GM23338 (cell line): ENCODE data around the gene CRTC3. TPM values are rescaled to one million over a fixed set of nuclear protein-coding genes. Genes with fewer than 3 reads are reported as not detected.
"Not testable (repeated sequence)": the region's sequence is repeated elsewhere in the genome, so short reads cannot be mapped to it uniquely, and the experiment has no call there.

Source experiments
- ATAC-seq: fragments of 200-7000 bp; cut with Tn5 transposase; 3 replicates; pipeline ENCODE4 v1.9.1; 2020
- DNase-seq: peaks from one replicate; pipeline ENCODE4 v3.0.0-alpha.2; 2015; ENCODE audit warnings: low spot score
- H2AFZ ChIP-seq: fragments of 200-600 bp; sonication (generic); 2 replicates; pipeline ENCODE4 v1.8.0; 2016; ENCODE audit warnings: antibody characterized with exemption, mild to moderate bottlenecking, moderate library complexity
- H3F3A ChIP-seq: fragments of 200-600 bp; sonication (generic); replicated peaks from 2 replicates; pipeline ENCODE4 v1.8.0; 2017; ENCODE audit warnings: antibody characterized with exemption, mixed run types, low read depth
- H3K27ac ChIP-seq: fragments of 200-600 bp; sonication (generic); 2 replicates; pipeline ENCODE4 v1.6.1; 2016; ENCODE audit warnings: low read depth
- H3K27me3 ChIP-seq: fragments of 200-600 bp; sonication (generic); 2 replicates; pipeline ENCODE4 v1.8.0; 2016; ENCODE audit warnings: mild to moderate bottlenecking, mixed run types, moderate library complexity; ENCODE audit not compliant: insufficient read depth
- H3K36me3 ChIP-seq: fragments of 200-600 bp; sonication (generic); 2 replicates; pipeline ENCODE4 v1.8.0; 2016; ENCODE audit warnings: mild to moderate bottlenecking; ENCODE audit not compliant: insufficient read depth
- H3K4me1 ChIP-seq: fragments of 200-600 bp; sonication (generic); 2 replicates; pipeline ENCODE4 v1.8.0; 2016; ENCODE audit warnings: mild to moderate bottlenecking, moderate library complexity; ENCODE audit not compliant: insufficient read depth
- H3K4me2 ChIP-seq: fragments of 200-600 bp; sonication (generic); 2 replicates; pipeline ENCODE4 v1.7.1; 2017; ENCODE audit warnings: mixed run types
- H3K4me3 ChIP-seq: fragments of 200-600 bp; sonication (generic); 2 replicates; pipeline ENCODE4 v1.6.1; 2016; ENCODE audit warnings: mixed run types
- H3K79me2 ChIP-seq: fragments of 200-600 bp; sonication (generic); replicated peaks from 2 replicates; pipeline ENCODE4 v1.8.0; 2017; ENCODE audit warnings: mild to moderate bottlenecking; ENCODE audit not compliant: insufficient read depth
- H3K9me2 ChIP-seq: fragments of 200-600 bp; sonication (generic); 2 replicates; pipeline ENCODE4 v1.8.0; 2017; ENCODE audit not compliant: insufficient read depth
- H4K20me1 ChIP-seq: fragments of 200-600 bp; sonication (generic); replicated peaks from 2 replicates; pipeline ENCODE4 v1.8.0; 2017; ENCODE audit warnings: mild to moderate bottlenecking; ENCODE audit not compliant: insufficient read depth
- H3K27ac Mint-ChIP-seq: 2 replicates; pipeline ENCODE4 v1.8.0; 2020; ENCODE audit warnings: inconsistent platforms, mild to moderate bottlenecking, moderate library complexity, mixed read lengths
- H3K27me3 Mint-ChIP-seq: 3 replicates; pipeline ENCODE4 v1.8.0; 2022; ENCODE audit warnings: low read depth, mild to moderate bottlenecking, moderate library complexity, mixed read lengths, inconsistent platforms; ENCODE audit not compliant: insufficient read depth, poor library complexity
- H3K36me3 Mint-ChIP-seq: 3 replicates; pipeline ENCODE4 v1.8.0; 2021; ENCODE audit warnings: low read depth, mild to moderate bottlenecking, inconsistent platforms, moderate library complexity, mixed read lengths
- H3K4me1 Mint-ChIP-seq: 3 replicates; pipeline ENCODE4 v1.8.0; 2020; ENCODE audit warnings: mild to moderate bottlenecking, inconsistent platforms, mixed read lengths
- H3K4me3 Mint-ChIP-seq: 3 replicates; pipeline ENCODE4 v1.8.0; 2021; ENCODE audit warnings: moderate library complexity, mild to moderate bottlenecking, inconsistent platforms, mixed read lengths
- H3K9me3 Mint-ChIP-seq: 3 replicates; pipeline ENCODE4 v1.8.0; 2020; ENCODE audit warnings: moderate library complexity, mild to moderate bottlenecking, inconsistent platforms, mixed read lengths
- CREB1 ChIP-seq: fragments of 250-450 bp; sonication (Bioruptor Pico); IDR thresholded peaks from 2 replicates; pipeline ENCODE4 v1.5.0; 2020; ENCODE audit warnings: low read depth, mild to moderate bottlenecking, moderate library complexity
- EZH2 ChIP-seq: fragments of 200-600 bp; sonication (generic); IDR thresholded peaks from one replicate; pipeline ENCODE4 v1.8.0; 2017; ENCODE audit warnings: antibody characterized with exemption, mild to moderate bottlenecking, low read depth; ENCODE audit not compliant: unreplicated experiment
- JUNB ChIP-seq: IDR thresholded peaks from one replicate; pipeline ENCODE4 v1.6.1; 2016; ENCODE audit warnings: antibody characterized with exemption; ENCODE audit not compliant: unreplicated experiment
- NANOG ChIP-seq: IDR thresholded peaks from 2 replicates; pipeline ENCODE4 v1.6.1; 2016; ENCODE audit warnings: antibody characterized with exemption, borderline replicate concordance
- STAT1 ChIP-seq: IDR thresholded peaks from one replicate; pipeline ENCODE4 v1.6.1; 2016; ENCODE audit warnings: antibody characterized with exemption; ENCODE audit not compliant: unreplicated experiment
- ZNF114 ChIP-seq: fragments of 250-450 bp; sonication (Bioruptor Pico); IDR thresholded peaks from 2 replicates; pipeline ENCODE4 v1.5.0; 2020; ENCODE audit warnings: mild to moderate bottlenecking, moderate library complexity
- polyA plus RNA-seq: library from polyadenylated mRNA; unstranded; fragments of >200 nt; fragmentation: Nextera tagmentation; extraction: Ambion mirVana; gene quantifications from 2 replicates; pipeline ENCODE4 v1.2.1, GENCODE V29; 2016
- total RNA-seq: library from RNA; depleted of rRNA; stranded (reverse); fragments of >200 nt; shearing (Covaris generic); gene quantifications from 2 replicates; pipeline ENCODE4 v1.2.3, GENCODE V29; 2014
- TF ChIP-seq, protein P1 (sequence below): IDR thresholded peaks from 2 replicates; pipeline ENCODE4 v1.6.1; 2016; ENCODE audit warnings: antibody characterized with exemption
- TF ChIP-seq, protein P2 (sequence below), 2 experiments: fragments of 200-600 bp in 1 of 2; sonication (generic) in 1 of 2; conservative IDR thresholded peaks; 2 replicates each; pipeline versions ENCODE4 v1.5.1 to v1.6.1; 2016 to 2017; ENCODE audit warnings: antibody characterized with exemption in 2 of 2, low read depth in 2 of 2, mild to moderate bottlenecking in 2 of 2, moderate library complexity in 1 of 2

CRTC3 gene
- total and polyA plus RNA-seq, 2 experiments from 2014 or later = 2.8 to 3.8 TPM

DNA sequence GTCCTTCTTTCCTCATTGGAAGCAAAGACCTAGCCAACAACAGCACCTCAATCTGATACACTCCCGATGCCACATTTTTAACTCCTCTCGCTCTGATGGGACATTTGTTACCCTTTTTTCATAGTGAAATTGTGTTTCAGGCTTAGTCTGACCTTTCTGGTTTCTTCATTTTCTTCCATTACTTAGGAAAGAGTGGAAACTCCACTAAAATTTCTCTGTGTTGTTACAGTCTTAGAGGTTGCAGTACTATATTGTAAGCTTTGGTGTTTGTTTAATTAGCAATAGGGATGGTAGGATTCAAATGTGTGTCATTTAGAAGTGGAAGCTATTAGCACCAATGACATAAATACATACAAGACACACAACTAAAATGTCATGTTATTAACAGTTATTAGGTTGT is 29.6 kb upstream of the CRTC3 start:
- Histone ChIP-seq H3K4me3 (no peak overlapping the region), H4K20me1 (0 out of 2 replicates have a peak, but pooled peaks cover 1% of the 10 kb centered on the region), H3K9me2 (no peaks in the 10 kb centered on the region), H2AFZ (no peak overlapping the region), H3K4me1 (no peaks in the 10 kb centered on the region), H3K36me3 (0 out of 2 replicates have a peak, but pooled peaks cover 23% of the 10 kb centered on the region), H3F3A (no peaks in the 10 kb centered on the region), H3K79me2 (no peaks in the 10 kb centered on the region), H3K27ac (no peak overlapping the region), H3K27me3 (no peaks in the 10 kb centered on the region), H3K4me2 (no peak overlapping the region)
- ATAC-seq = no peak
- DNase-seq = no peak
- Mint-ChIP-seq H3K27me3 (peaks cover 2% of the 10 kb centered on the region), H3K27ac (no peak overlapping the region), H3K4me1 (no peaks in the 10 kb centered on the region), H3K9me3 (no peaks in the 10 kb centered on the region), H3K4me3 (no peak overlapping the region), H3K36me3 (peaks cover 25% of the 10 kb centered on the region)
- no peak for TF ChIP-seq JUNB

DNA sequence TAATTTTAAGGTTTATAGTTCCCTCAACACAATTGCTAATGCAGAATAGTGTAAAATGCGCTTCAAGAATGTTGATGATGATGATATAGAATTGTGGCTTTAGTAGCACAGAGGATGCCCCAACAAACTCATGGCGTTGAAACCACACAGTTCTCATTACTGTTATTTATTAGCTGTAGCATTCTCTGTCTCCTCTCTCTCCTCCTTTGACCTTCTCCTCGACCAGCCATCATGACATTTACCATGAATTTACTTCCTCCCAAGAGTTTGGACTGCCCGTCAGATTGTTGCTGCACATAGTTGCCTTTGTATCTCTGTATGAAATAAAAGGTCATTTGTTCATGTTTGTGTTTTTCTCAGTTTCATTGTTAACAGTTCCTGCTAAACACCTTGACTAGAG is 27.8 kb upstream of the CRTC3 start:
- Histone ChIP-seq H3F3A (no peaks in the 10 kb centered on the region), H2AFZ (no peak overlapping the region), H3K36me3 (0 out of 2 replicates have a peak, but pooled peaks cover 17% of the 10 kb centered on the region), H3K9me2 (no peaks in the 10 kb centered on the region), H3K4me2 (no peak overlapping the region), H3K79me2 (no peaks in the 10 kb centered on the region), H3K4me1 (no peaks in the 10 kb centered on the region), H3K27me3 (no peaks in the 10 kb centered on the region), H3K27ac (0 out of 2 replicates have a peak overlapping the region, but pooled peaks have one; percentile 6), H3K4me3 (no peak overlapping the region), H4K20me1 (no peaks in the 10 kb centered on the region)
- no peaks in the 10 kb centered on the region for H3K4me1 Mint-ChIP-seq
- H3K9me3 Mint-ChIP-seq = no peaks in the 10 kb centered on the region
- no peak overlapping the region for H3K27ac Mint-ChIP-seq
- no peak overlapping the region for H3K4me3 Mint-ChIP-seq
- ATAC-seq (no peak), DNase-seq (no peak)
- TF ChIP-seq CREB1 (CRISPR knock-in tag) (no peak), ZNF114 (no peak), JUNB (no peak), NANOG (no peak), STAT1 (no peak), EZH2 (no peak)
- TF ChIP-seq, protein P1, sequence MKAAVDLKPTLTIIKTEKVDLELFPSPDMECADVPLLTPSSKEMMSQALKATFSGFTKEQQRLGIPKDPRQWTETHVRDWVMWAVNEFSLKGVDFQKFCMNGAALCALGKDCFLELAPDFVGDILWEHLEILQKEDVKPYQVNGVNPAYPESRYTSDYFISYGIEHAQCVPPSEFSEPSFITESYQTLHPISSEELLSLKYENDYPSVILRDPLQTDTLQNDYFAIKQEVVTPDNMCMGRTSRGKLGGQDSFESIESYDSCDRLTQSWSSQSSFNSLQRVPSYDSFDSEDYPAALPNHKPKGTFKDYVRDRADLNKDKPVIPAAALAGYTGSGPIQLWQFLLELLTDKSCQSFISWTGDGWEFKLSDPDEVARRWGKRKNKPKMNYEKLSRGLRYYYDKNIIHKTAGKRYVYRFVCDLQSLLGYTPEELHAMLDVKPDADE = no peak
- TF ChIP-seq, protein P2, sequence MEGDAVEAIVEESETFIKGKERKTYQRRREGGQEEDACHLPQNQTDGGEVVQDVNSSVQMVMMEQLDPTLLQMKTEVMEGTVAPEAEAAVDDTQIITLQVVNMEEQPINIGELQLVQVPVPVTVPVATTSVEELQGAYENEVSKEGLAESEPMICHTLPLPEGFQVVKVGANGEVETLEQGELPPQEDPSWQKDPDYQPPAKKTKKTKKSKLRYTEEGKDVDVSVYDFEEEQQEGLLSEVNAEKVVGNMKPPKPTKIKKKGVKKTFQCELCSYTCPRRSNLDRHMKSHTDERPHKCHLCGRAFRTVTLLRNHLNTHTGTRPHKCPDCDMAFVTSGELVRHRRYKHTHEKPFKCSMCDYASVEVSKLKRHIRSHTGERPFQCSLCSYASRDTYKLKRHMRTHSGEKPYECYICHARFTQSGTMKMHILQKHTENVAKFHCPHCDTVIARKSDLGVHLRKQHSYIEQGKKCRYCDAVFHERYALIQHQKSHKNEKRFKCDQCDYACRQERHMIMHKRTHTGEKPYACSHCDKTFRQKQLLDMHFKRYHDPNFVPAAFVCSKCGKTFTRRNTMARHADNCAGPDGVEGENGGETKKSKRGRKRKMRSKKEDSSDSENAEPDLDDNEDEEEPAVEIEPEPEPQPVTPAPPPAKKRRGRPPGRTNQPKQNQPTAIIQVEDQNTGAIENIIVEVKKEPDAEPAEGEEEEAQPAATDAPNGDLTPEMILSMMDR (conservative IDR thresholded peaks at IDR 0.05; ENCODE audit: low read depth in 2 of 2) = no peak
- peaks cover 2% of the 10 kb centered on the region for H3K27me3 Mint-ChIP-seq
- H3K36me3 Mint-ChIP-seq = peaks cover 19% of the 10 kb centered on the region

DNA sequence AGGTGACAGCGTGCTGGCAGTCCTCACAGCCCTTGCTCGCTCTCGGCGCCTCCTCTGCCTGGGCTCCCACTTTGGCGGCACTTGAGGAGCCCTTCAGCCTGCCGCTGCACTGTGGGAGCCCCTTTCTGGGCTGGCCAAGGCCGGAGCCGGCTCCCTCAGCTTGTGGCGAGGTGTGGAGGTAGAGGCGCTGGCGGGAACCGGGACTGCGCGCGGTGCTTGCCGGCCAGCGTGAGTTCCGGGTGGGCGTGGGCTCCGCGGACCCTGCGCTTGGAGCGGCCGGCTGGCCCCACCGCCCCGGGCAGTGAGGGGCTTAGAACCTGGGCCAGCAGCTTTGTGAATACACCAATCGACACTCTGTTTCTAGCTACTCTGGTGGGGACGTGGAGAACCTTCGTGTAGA is 18.9 kb upstream of the CRTC3 start:
- H3K79me2 ChIP-seq, H3K27ac ChIP-seq, H3K27me3 Mint-ChIP-seq, H3K4me2 ChIP-seq, H3K27me3 ChIP-seq, ATAC-seq, H3K4me3 ChIP-seq, H3K4me3 Mint-ChIP-seq, H3K4me1 Mint-ChIP-seq, H3F3A ChIP-seq, DNase-seq, H3K36me3 ChIP-seq, H3K4me1 ChIP-seq, H3K36me3 Mint-ChIP-seq, H4K20me1 ChIP-seq, H3K9me2 ChIP-seq, H2AFZ ChIP-seq, H3K27ac Mint-ChIP-seq: not testable (repeated sequence)
- H3K9me3 Mint-ChIP-seq = peaks cover 23% of the 10 kb centered on the region

DNA sequence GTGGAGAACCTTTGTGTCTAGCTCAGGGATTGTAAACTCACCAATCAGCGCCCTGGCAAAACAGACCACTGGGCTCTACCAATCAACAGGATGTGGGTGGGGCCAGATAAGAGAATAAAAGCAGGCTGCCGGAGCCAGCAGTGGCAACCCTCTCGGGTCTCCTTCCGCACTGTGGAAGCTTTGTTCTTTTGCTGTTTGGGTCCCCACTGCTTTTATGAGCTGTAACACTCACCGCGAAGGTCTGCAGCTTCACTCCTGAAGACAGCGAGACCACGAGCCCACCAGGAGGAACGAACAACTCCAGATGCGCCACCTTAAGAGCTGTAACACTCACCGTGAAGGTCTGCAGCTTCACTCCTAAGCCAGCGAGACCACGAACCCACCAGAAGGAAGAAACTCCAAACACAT is 18.5 kb upstream of the CRTC3 start:
- H2AFZ ChIP-seq, H3K79me2 ChIP-seq, H3K27ac Mint-ChIP-seq, H3K27me3 Mint-ChIP-seq, H3K4me2 ChIP-seq, H3K4me3 ChIP-seq, H3K36me3 ChIP-seq, H3K4me1 Mint-ChIP-seq, H3K36me3 Mint-ChIP-seq, H3K27ac ChIP-seq, H3F3A ChIP-seq, H3K9me2 ChIP-seq, H3K27me3 ChIP-seq, DNase-seq, H3K4me3 Mint-ChIP-seq, H4K20me1 ChIP-seq, ATAC-seq, H3K4me1 ChIP-seq: not testable (repeated sequence)
- peaks cover 23% of the 10 kb centered on the region for H3K9me3 Mint-ChIP-seq
